Pancreas (tissue), 10 donors: ENCODE data around the gene ST3GAL4. TPM values are rescaled to one million over a fixed set of nuclear protein-coding genes. Genes with fewer than 3 reads are reported as not detected.
A peak's percentile ranks its signal among the peaks of the same experiment; 100 is the strongest.

ENCODE experiments used
- ATAC-seq, 4 donors: fragments of 200-7000 bp; cut with Tn5 transposase; one replicate each; pipeline versions ENCODE4 v1.8.0 to v1.9.1; 2020; ENCODE audit warnings: mild to moderate bottlenecking in 4 of 4, moderate library complexity in 4 of 4
- DNase-seq, 6 donors: peaks; one replicate each; pipeline ENCODE4 v3.0.0-alpha.2; 2020
- FAIRE-seq: peaks from 2 replicates; lab custom pipeline; 2012; peaks lifted over from hg19 to GRCh38; lab: Jason Lieb, UNC
- H3K27ac ChIP-seq, 4 donors: fragments of 200-600 bp; sonication (generic); 1 replicate in 3 of 4; 2 replicates in 1 of 4; pipeline versions ENCODE4 v1.5.0 to v1.8.0; 2020
- H3K27me3 ChIP-seq, 4 donors: fragments of 200-600 bp; one replicate each; pipeline ENCODE4 v1.8.0; 2021
- H3K36me3 ChIP-seq, 3 donors: fragments of 200-600 bp; sonication (generic) in 1 of 3; one replicate each; pipeline versions ENCODE4 v1.5.0 to v1.8.0; 2020 to 2021
- H3K4me1 ChIP-seq, 3 donors: fragments of 200-600 bp; one replicate each; pipeline ENCODE4 v1.8.0; 2021
- H3K4me3 ChIP-seq, 4 donors: fragments of 200-600 bp; sonication (generic) in 2 of 4; one replicate each; pipeline versions ENCODE4 v1.5.0 to v1.8.0; 2020 to 2021
- H3K9me3 ChIP-seq, 4 donors: fragments of 200-600 bp; one replicate each; pipeline ENCODE4 v1.8.0; 2021
- CTCF ChIP-seq, 4 donors: fragments of 200-600 bp; sonication (generic) in 3 of 4; IDR thresholded peaks; one replicate each; pipeline versions ENCODE4 v1.5.0 to v1.8.0; 2021; ENCODE audit warnings: antibody characterized with exemption in 4 of 4
- WGBS, 2 donors: extraction: QIAGEN DNeasy Blood & Tissue Kit; methylation state at CpG; one replicate each; pipeline ENCODE4 v1.1.7; 2013; 5-methylcytosine and 5-hydroxymethylcytosine counted together
- intact Hi-C, 3 donors: fragments of 100-400 bp; cut with DNase I; formaldehyde crosslinking; loops; one replicate each; pipeline versions ENCODE4 v1.11.1 to v1.14.2; 2022
- polyA plus RNA-seq, 2 donors: library from polyadenylated mRNA; stranded (reverse); fragments of 200-250 nt; gene quantifications; one replicate each; pipeline ENCODE4 v1.2.3, GENCODE V29; 2013
- total RNA-seq, 6 donors: library from RNA; stranded (reverse); fragmentation: NEBNext Ultra II Directional in 4 of 6; extraction: Animal tissue kit (Norgen Biotek cat#: 25700) in 4 of 6; gene quantifications; one replicate each; pipeline versions ENCODE4 v1.2.1 to v1.2.4, GENCODE V29; 2021 to 2023
- donor health status: healthy with polysubstance abuse.
- donor health status: DM: no; HTN: no; CAD: no; lungs with moderate emphysema.
- donor health status: DM: no; HTN: no; CAD: no.
- donor health status: control.
- donor health status: control.
- donor health status: Bipolar disorder and iron deficiency.
- donor health status: DM: yes; HTN: yes; CAD: no.
- donor health status: DM: no; HTN: no; CAD: no.
- donor health status: DM: no; HTN: no; CAD: no.
- donor health status: DM: yes; HTN: yes; CAD: no.

The ST3GAL4 gene
- total and polyA plus RNA-seq, 8 donors, result 2.6 to 12.9 (median 9.4) TPM

GRCh38 chr11:126413843-126414405, 58.4 kb downstream of the ST3GAL4 start:
- no peaks in the 10 kb centered on the region for H3K27me3 ChIP-seq
- no peaks in the 10 kb centered on the region for H3K9me3 ChIP-seq
- FAIRE-seq, result no peak
- H3K4me1 ChIP-seq, result peaks cover 0 to 16% (median 12%) of the 10 kb centered on the region in 3 donors
- no peak overlapping the region for H3K27ac ChIP-seq
- 82 to 83% methylated on average over 9 of the region's 9 CpGs for WGBS, 2 donors
- no peak for DNase-seq
- H3K4me3 ChIP-seq, result no peak overlapping the region
- intact Hi-C loops, result no loop called here
- no peak for TF ChIP-seq CTCF (IDR thresholded peaks at IDR 0.05)
- no peak for ATAC-seq
- no peaks in the 10 kb centered on the region for H3K36me3 ChIP-seq

- Histone ChIP-seq H3K27ac (no peak overlapping the region), H3K36me3 (no peaks in the 10 kb centered on the region), H3K9me3 (no peaks in the 10 kb centered on the region), H3K4me3 (no peak overlapping the region), H3K27me3 (no peaks in the 10 kb centered on the region), H3K4me1 (peaks cover 0 to 16% (median 12%) of the 10 kb centered on the region in 3 donors)
- TF ChIP-seq CTCF (IDR thresholded peaks at IDR 0.05), result no peak
- no peak for FAIRE-seq
- DNase-seq, result no peak
- WGBS, 2 donors, result 75% methylated on average over 5 of the region's 5 CpGs
- intact Hi-C loops, result no loop called here
- no peak for ATAC-seq
Observed at GRCh38 chr11:126414615-126415014, 59.1 kb downstream of the ST3GAL4 start.

GRCh38 chr11:126415128-126415527, 59.6 kb downstream of the ST3GAL4 start:
- no peak for TF ChIP-seq CTCF (IDR thresholded peaks at IDR 0.05)
- H3K9me3 ChIP-seq, result no peaks in the 10 kb centered on the region
- no peaks in the 10 kb centered on the region for H3K36me3 ChIP-seq
- H3K27me3 ChIP-seq, result no peaks in the 10 kb centered on the region
- H3K4me3 ChIP-seq, result no peak overlapping the region
- DNase-seq (peak in 3 of 6 donors; percentile 27 to 66 (median 63)), ATAC-seq (peak in 3 of 4 donors; percentile 5 to 27 (median 5)), FAIRE-seq (no peak)
- 48 to 55% methylated on average over 7 of the region's 7 CpGs for WGBS, 2 donors
- no peak overlapping the region for H3K27ac ChIP-seq
- intact Hi-C loops, result no loop called here
- H3K4me1 ChIP-seq, result peaks cover 0 to 16% (median 12%) of the 10 kb centered on the region in 3 donors

GRCh38 chr11:126415669-126416420, 60.4 kb downstream of the ST3GAL4 start:
- FAIRE-seq, result no peak
- TF ChIP-seq CTCF (IDR thresholded peaks at IDR 0.05), result no peak
- DNase-seq, result peak in 2 of 6 donors; percentile 28 to 37
- Histone ChIP-seq H3K27me3 (no peaks in the 10 kb centered on the region), H3K4me1 (peaks cover 0 to 16% (median 12%) of the 10 kb centered on the region in 3 donors), H3K4me3 (peak overlapping the region in 1 of 4 donors; percentile 56), H3K27ac (peak overlapping the region; percentile 17 to 53 (median 34)), H3K9me3 (no peaks in the 10 kb centered on the region), H3K36me3 (no peaks in the 10 kb centered on the region)
- peak in 3 of 4 donors; percentile 3 to 25 (median 8) for ATAC-seq
- intact Hi-C loops, result no loop called here
- 86 to 87% methylated on average over 19 of the region's 19 CpGs for WGBS, 2 donors
